ENCODE data around the gene ATRIP. TPM values are rescaled to one million over a fixed set of nuclear protein-coding genes. Genes with fewer than 3 reads are reported as not detected.

ATRIP gene
- total and polyA plus RNA-seq, 10 of the 15 experiments (the other 5 are each of a cell fraction or from before 2014, with no cell fraction given): 1.4 to 16.0 (median 10.1) TPM

- TF ChIP-seq WRNIP1 (IDR thresholded peaks at IDR 0.05; ENCODE audit: borderline replicate concordance, low read depth, low read length) (no peak), HDAC2 (IDR thresholded peaks at IDR 0.05) (no peak), USF2 (IDR thresholded peaks at IDR 0.05; ENCODE audit: borderline replicate concordance, low read depth, low read length) (no peak), MYC (IDR thresholded peaks at IDR 0.05; ENCODE audit: insufficient read depth, insufficient read length, insufficient replicate concordance, low read length, severe bottlenecking) (no peak), RELB (IDR thresholded peaks at IDR 0.05; ENCODE audit: low read depth) (no peak), GATAD2B (conservative IDR thresholded peaks at IDR 0.05; ENCODE audit: low read depth) (no peak), SPI1 (IDR thresholded peaks at IDR 0.05; ENCODE audit: borderline replicate concordance, insufficient read depth, low read depth, low read length) (no peak), NFIC (IDR thresholded peaks at IDR 0.05; ENCODE audit: low read depth, low read length) (no peak), E2F4 (IDR thresholded peaks at IDR 0.05; ENCODE audit: low read depth, low read length) (no peak), EED (IDR thresholded peaks at IDR 0.05; ENCODE audit: low read depth) (no peak)
Observed at GRCh38 chr3:48420561-48420960, 26.0 kb upstream of the ATRIP start (continued).

Measured in GM12878 (cell line).